Omental fat pad (tissue), 4 donors: ENCODE measurements around the gene KCNIP3. TPM values are rescaled to one million over a fixed set of nuclear protein-coding genes. Genes with fewer than 3 reads are reported as not detected.

ENCODE experiments used
- ATAC-seq: fragments of 150-250 bp; one replicate; pipeline ENCODE4 v1.9.1; 2016; ENCODE audit warnings: mild to moderate bottlenecking, moderate library complexity; ENCODE audit not compliant: low FRiP score
- DNase-seq: peaks from one replicate; pipeline ENCODE4 v3.0.0-alpha.2; 2019; ENCODE audit warnings: low spot score
- total RNA-seq, 4 donors: library from RNA; depleted of rRNA; stranded (reverse); fragments of >200 nt; gene quantifications; one replicate each; pipeline ENCODE4 v1.1.0, GENCODE V29; 2016
- TF ChIP-seq, protein P1 (sequence below), 3 donors: fragments of 450-650 bp; IDR thresholded peaks; one replicate each; pipeline ENCODE4 v1.5.1; 2016 to 2017; ENCODE audit warnings: antibody characterized with exemption in 3 of 3, mild to moderate bottlenecking in 3 of 3, moderate library complexity in 2 of 3

The KCNIP3 gene
- total RNA-seq, 4 donors from 2014 or later = 5.5 to 37.4 (median 7.1) TPM

DNA sequence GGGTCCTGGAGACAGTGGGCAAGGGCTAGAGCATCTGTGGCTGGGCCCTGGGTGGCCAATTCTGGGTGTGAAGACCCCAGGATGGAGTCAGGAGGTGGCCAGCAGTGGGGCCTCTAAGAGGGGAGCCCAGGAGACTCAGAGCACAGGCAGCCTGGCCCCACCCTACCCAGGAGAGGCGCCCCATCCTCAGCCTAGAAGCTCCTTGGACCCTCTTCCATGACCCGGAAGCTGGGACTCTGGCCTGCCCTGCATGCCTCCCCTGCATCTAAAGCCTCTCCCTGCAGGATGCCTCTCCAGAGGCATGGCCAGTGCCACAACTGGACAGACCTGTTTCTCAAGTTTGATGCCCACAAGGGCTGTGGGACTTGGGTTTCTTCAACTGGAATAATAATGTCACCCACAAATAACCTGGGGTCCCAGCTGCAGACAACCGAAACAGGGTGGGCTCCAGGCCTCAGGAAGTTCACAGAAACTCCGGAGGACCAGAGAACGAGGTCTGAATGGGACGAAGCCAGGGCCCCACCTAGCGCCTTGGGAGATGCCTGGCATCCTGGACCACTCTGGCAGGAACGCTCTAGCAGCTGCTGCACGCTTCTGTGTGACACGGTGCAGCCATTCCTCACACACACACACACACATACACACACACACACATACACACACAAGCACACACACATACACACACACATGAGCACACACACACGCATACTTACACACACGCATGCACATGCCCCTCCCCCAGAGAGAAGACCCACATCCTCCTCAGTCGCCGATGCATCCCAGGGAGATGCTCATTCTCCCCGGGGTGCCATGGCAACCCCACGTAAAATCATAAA is 16.4 kb downstream of the KCNIP3 start:
- ATAC-seq (no peak), DNase-seq (no peak)
- TF ChIP-seq, protein P1, sequence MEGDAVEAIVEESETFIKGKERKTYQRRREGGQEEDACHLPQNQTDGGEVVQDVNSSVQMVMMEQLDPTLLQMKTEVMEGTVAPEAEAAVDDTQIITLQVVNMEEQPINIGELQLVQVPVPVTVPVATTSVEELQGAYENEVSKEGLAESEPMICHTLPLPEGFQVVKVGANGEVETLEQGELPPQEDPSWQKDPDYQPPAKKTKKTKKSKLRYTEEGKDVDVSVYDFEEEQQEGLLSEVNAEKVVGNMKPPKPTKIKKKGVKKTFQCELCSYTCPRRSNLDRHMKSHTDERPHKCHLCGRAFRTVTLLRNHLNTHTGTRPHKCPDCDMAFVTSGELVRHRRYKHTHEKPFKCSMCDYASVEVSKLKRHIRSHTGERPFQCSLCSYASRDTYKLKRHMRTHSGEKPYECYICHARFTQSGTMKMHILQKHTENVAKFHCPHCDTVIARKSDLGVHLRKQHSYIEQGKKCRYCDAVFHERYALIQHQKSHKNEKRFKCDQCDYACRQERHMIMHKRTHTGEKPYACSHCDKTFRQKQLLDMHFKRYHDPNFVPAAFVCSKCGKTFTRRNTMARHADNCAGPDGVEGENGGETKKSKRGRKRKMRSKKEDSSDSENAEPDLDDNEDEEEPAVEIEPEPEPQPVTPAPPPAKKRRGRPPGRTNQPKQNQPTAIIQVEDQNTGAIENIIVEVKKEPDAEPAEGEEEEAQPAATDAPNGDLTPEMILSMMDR (IDR thresholded peaks at IDR 0.05) = no peak

DNA sequence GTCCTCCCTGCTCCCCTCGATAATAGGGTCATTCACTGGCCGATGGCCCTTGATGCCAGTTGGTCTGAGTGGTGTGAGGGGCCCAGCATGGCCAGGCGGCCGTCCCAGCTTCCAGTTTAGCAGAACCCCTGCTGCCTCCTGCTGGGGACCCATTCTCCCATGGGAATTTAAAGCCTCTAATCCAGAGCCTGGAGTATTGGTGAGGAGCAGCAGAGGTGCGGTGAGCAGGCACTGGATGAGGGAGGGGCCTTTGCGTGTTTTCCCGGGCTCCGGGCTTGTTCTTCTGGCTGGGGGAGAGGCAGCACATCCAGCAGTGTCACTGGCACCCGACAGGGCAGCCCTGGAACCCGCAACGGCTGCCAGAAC is 17.4 kb downstream of the KCNIP3 start:
- ATAC-seq (no peak), DNase-seq (no peak)
- TF ChIP-seq, protein P1 (IDR thresholded peaks at IDR 0.05) = no peak

DNA sequence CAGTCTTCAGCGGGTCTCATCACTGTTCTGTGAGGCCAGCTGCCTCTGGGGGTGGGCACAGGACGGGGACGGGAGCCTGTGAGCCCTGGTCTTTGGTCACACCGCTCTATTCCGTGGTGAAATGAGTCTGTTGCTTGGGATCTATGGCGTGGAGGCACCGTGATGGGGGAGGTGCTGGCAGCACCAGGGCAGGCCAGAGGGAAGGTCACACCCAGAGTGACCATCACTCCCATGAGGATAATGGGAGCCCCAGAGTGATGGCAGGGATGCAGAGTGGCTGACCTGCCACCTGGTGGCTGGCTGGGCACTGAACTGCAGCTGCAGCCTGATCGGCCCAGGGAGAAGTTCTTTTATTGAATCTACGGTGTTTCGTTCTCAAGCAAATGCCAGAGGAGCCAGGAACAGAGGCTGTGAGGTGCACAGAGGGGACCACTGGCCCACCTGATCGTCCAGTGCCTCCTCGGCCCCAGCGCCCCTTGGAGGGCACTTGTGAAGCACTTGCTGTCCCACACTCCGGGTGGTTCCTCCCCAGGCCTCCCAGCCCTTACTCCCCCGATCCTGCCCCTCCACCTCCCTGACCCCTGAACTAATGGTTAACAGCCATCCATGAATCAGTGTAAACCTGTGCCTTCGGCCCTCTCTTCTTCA is 17.9 kb downstream of the KCNIP3 start:
- ATAC-seq (no peak), DNase-seq (no peak)
- TF ChIP-seq, protein P1 (IDR thresholded peaks at IDR 0.05) = no peak

DNA sequence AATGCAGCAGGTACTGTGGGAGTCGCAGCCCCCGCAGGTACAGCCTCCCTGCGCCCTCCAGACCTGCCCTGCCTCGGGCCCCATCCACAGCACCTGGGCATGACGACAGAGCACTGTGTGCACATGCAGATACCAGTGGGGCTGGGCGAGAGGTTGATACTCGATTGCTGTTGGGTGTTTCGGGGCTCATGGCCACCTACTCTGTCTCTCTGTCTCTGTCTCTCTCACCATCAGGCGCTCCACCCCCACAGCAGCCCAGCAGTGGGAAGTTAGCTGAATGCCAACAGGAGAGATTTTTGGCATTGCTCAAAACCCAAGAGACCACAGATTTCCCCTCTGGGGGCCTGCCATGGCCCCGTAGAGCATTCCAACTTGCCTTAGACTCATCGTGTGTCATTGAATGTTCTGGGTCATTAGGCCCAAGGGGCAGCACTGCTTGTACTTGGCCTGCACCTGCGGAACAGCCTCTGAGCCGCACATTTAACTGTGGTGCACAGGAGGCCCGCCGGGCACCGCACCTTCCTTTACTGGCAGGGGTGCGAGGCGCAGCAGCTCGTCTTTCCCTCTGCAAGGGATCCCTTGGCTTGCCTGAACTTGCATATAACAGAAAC is 18.8 kb downstream of the KCNIP3 start:
- TF ChIP-seq, protein P1 (IDR thresholded peaks at IDR 0.05) = no peak

DNA sequence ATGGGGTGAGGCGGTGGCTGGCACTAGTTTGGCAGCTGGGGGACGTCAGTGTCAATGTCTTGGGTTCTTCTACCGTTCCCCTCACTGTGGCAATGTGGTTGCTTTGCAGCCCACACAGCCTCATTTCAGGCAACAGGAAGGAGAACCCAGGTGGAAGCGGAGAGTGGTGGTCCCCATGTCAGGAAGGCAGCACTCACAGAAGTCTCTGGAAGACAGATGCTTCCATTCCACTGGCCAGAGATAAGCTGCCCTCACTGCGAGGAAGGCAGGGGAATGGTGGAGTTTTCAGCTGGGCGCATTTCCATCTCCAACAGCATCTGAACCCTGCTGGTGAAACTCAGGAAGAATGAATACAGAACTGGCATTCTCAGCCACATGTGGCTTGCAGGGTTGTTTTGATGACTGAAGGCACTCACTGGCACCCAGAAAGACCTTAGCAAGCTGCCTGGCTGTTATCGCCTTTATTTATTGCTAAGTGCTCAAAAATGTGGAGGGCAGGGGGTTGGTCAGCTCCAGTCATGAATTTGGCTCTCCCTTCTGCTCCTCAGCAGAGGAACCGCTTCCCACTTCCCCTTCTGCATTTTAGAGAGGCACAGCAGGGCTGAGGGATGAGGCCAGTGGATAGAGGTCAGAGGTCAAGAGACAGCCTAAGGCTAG is 19.4 kb downstream of the KCNIP3 start:
- no peak for ATAC-seq
- TF ChIP-seq, protein P1 (IDR thresholded peaks at IDR 0.05) = no peak
- no peak for DNase-seq

More for the DNA sequence above, 18.8 kb downstream of the KCNIP3 start:
- no peak for ATAC-seq
- no peak for DNase-seq

DNA sequence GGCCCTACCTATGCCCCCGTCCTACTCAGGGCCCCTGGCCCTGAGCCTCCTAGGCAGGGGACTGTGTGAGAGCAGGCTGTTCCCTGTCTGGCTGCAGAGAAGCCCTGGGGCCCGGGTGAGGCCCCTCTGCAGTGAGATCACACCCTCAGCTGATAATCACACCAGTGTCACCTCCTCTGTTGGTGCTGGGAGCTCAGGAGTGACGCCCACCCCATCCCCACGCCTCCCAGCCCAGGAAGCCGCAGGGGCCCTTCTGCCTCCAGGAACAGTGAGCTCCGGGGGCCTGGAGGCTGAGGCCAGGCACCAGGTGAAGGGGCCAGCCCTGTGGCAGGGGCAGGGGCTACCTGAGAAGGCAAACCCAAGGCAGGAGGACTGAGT is 20.0 kb downstream of the KCNIP3 start:
- TF ChIP-seq, protein P1 (IDR thresholded peaks at IDR 0.05) = no peak
- ATAC-seq (no peak), DNase-seq (no peak)
